Activated T-cell treated with anti-CD3 and anti-CD28 coated beads for 1 hour (primary cell): Measurements from ENCODE around the gene CCDC157.

ENCODE experiments used
- DNase-seq: peaks from one replicate; pipeline ENCODE4 v3.0.0-alpha.2; 2020; ENCODE audit warnings: low read depth

CCDC157 gene

DNA sequence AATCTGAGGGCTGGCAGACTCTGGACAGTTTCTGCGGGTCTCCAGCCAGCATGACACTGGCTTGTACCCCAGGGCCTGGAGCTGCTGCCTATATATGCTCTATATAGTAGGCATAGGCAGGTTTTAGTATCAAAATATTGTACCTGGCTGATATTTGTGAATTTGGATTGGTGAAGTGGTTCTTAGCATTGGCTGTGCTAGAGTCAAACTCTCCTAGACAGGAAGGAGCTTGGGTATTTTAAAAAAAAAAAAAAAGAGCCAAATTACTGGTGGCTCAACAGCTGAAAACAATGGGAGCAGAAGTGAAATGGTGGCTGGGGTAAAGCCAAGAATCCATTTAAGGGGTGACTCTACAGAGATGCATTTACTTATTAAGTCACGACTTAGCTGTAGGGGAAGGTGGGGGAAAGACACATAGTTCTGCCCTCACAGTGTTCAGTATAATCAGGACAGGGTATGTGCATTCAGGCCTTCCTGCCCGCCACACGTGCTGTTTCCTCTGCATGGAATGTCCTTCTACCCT lies 57.8 kb downstream of the CCDC157 start:
- no peak for DNase-seq

DNA sequence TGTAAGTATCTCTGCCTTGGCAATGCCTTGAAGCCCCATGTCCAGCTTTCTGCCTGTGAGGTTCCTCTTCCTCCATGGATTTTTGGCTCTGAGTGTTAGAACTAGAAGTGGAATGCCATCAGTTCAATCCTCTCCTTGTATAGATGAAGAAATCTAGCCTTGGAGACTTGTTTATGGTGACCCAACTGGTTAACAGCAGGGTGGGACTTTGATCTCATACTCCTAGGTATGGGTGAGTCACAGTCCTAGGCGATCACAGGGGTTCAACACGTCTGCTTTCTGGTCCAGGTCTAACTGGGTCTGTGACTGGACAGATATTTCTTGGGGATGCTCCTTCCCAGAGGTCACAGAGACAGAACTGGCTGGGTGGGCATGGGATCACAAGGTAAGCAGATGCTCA lies 59.6 kb downstream of the CCDC157 start:
- DNase-seq: no peak

DNA sequence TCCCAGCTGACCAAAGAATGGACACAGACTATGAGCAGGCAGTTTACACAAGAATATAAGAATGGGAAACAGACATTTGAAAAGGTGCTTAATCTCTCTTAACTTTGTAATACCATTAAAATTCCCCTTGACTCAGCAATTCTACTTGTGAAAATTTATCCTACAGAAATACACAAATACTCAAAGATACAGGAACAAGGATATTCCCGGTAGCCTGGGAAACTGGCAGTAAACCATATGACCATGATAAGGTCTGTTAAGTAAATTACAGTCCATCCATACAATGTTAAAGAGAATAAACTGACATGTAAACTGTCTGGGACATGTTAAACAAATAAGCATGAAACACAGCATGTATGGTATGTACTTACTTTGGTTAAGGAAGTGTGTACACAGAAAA lies 60.0 kb downstream of the CCDC157 start:
- no peak for DNase-seq

DNA sequence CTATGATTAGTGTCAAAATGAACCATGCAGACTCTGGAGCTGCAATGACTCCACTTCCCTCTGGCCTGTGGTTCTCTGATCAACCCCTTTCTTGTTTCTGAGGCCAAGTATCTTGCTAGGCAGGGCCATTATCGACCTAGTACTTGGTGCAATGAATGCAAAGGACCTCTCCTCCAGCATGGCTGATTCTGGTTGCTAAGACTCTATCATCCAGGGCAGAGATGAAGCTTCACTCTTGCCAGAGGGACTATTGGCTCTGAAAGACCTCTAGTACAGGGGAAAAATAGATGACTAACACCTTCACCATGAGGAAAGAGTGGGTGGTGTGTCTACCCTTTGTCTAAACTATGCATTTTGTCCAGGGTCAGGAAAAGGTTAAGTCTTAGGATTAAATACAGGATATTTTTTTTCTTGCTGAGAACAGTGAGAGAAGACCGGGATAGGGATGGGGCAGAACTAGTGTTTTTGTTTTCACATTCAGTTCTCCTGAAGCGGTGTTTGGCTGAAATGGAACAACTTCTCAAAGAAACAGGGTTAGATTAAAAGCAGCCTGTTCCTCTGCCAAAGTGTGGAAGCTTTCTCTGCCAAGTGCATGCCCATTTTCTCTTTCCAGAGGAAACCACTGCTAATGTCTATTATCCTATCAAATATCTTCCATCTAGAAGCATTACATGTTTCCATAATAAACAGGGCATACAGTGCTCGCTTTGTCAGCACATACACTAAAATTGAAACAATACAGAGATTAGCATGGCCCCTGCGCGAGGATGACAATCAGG lies 63.7 kb downstream of the CCDC157 start:
- no peak for DNase-seq

DNA sequence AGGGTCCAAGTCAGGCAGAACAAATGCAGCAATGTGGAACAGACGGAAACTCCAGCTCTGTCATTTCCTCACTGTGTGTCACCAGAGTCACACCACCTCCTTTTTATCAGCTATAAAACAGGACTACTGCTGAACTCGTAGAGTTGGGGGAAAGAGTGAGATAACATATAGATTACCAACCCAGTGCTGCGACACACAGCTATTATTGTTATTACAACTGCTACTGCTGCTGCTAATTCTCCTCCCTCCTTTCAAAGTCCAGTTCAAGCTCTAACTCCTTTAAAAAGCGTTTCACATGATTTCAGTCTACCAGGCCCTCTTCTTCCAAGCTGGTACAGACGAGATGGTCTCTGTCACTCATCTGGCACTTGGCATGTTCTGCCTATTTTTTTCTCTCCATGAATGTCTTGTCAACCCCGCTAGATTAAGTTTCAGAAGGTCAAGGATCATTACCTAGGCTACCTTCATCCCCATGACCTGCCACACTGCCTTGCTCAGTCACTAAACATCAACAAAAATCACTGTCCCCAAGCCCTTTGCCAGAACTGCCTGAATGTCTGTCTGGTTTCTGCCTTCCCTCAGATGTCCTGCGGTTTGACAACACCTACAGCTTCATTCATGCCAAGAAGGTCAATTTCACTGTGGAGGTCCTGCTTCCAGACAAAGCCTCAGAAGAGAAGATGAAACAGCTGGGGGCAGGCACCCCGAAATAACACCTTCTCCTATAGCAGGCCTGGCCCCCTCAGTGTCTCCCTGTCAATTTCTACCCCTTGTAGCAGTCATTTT lies 65.1 kb downstream of the CCDC157 start:
- DNase-seq: no peak

DNA sequence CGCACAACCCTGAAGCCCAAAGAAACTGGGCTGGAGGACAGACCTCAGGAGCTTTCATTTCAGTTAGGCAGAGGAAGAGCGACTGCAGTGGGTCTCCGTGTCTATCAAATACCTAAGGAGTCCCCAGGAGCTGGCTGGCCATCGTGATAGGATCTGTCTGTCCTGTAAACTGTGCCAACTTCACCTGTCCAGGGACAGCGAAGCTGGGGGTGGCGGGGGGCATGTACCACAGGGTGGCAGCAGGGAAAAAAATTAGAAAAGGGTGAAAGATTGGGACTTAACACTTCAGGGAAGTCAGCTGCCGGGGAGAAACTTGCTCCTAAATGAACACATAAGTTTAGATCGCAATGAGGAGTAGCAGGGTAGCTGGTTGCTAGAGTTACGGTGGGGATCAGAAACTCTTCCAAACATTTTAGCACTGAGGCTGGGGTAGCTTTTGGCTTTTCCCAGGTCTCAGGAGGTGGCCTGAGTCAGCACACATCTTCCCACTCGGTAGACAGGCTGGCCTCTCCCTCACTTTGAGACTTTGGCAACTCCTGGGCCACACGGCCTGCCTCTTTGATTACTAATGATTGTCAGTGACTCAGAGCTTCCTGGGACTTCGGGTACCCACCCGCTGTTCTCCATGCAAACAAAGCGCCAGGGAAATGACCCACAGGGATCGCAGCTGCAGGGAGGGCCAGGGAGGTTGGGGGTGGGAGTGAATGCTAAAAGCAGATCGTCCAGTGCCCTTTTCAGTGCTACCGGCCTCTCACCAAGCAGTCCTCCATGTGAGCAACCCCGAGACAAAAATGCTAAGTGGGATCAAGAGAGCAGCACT lies 65.9 kb downstream of the CCDC157 start:
- no peak for DNase-seq

DNA sequence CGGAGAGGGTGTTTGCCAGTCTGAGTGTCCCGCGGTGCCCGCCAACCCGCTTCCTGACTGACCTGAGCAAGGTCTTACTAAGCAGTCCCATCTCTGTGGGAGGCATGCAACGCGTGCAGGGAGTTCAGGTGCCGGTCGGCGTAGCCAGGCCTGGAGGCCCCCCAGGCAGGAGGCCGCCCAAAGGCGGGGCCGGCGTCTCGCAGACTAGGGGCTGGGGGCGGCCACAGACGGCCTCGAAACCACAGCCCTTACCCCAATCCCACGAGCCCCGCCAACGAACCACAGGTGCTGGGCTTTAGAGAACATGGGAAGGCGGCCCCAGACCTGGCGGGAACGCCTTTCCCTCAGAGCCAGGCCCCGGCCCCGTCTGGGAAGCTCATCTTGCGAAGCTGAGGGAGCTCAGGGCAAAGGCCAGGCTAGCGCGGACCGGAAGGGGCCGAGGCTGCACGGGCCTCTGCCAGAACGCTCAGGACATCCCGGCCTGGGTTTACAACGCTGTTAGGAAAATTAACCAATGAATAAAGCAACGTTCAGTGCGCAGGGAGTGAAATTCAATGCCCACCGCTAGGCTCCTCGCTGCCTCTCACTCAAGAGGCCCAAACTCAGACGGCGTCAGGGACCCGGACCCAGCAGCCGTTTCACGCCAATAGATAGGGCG lies 66.6 kb downstream of the CCDC157 start:
- no peak for DNase-seq

DNA sequence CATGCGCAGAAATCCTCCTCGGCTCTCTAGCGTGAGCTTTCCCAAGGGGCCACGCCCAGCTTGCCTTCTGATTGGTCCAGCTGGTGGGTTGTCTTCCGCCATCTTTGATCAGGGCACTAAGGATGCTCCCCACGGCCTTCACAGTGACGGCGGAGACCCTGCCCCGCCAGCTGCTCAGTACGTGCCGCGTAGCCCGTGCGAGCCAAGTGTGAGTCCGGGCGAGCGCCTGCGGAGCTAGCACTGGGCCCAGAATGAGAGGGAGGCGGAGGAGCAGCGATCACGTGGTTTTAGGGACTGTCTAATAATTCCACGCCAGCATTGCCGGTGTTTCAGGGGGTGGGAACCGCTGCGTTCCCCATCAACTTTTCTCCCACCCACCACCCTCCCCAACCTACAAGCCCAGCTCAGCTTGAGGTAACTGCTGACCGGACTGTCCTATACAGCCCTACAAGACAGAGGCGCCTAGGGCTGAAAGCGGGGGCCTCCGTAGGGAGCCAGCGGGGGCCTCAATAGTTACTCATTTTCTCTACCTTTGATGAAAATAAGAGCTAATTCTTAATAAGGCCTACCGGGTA lies 67.2 kb downstream of the CCDC157 start:
- peak; percentile 97 for DNase-seq

DNA sequence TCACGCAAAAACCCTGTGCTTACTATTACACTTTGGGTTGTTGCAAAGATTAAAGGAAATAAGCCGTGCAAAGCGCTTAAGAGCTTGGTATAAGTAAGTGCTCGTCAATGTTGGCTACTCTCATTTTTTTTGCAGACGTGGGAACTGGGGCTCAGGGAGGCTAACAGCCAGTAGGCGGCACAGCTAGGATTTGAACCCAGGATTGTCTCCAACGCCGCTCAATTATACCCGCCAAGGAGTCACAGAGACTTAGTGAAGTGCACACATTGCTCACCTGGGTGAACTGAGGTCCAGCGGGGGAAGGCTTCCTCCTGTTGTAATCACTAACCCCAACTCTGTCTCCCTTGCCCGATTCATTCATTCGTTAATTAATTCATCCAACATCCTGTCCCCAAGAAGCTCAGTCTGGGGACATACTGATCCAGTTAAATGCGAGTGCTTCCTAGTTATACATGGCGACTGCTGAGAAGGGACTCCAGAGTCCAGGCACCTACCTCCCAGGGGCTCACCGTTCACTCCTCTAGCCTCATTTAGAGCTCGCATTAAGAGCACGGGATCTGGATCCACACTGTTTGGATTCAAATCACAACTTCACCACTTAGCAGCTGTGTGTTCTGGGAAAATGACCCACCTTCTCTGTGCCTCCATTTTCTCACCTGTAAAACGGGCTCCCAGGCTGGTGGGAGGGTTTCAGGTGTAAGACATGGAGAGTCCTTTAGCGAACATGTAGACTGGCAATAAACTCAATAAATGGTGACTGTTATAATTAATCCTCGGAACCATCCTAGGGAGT lies 67.9 kb downstream of the CCDC157 start:
- DNase-seq: no peak

DNA sequence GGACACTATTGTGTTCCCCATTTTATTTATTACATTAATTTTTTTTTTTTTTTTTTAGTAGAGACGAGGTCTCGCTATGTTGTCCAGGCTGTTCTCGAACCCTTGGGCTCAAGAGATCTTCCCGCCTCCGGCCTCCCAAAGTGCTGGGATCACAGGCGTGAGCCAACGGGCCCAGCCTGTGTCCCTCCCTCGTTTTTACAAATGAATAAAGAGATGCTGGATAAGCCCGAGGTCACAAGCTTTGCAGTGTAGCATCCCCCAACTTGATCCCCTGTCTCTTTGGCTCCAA lies 68.5 kb downstream of the CCDC157 start:
- no peak for DNase-seq

DNA sequence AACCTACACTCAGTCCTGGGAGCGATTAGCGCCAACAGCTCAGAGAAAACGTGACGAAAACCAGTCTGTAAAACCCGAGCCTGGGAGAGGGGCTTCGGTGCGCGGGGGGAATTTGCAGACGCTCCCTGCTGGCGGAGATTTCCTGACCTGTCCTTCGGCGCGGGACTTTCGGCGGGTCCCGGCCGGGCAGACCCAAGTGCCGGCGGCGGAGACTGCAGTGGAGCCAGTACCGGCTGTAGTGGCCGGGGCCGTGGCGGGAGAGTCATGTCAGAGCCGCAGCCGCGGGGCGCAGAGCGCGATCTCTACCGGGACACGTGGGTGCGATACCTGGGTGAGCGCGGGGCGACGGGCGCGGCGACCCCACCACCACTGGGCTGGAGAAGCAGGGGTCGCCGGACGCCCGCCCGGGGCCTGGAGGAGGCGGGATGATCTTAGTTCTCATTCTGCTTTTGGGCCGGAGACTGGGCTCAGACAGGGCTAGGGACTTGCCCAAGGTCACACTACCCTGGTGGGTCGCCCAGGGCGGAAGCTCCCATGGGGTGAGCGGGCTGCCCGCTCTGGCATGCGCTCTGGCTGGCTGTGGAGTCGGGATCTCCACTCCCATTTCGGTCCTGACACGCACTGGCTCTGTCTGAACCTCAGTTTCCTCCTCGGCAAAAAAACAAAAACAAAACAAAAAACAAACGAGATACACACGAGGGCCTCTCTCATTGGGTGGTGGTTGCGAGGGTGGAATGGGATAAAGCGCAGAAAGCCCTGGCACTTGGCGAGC lies 69.0 kb downstream of the CCDC157 start, which contains the start of gene MTFP1:
Gene MTFP1 (plus strand): TSS at position 153 of the 772 bp plus-strand sequence. CDS start 112 bp downstream, at position 265.
- no peak for DNase-seq
